ENCODE measurements around the gene FAM174C.

The FAM174C gene

DNA sequence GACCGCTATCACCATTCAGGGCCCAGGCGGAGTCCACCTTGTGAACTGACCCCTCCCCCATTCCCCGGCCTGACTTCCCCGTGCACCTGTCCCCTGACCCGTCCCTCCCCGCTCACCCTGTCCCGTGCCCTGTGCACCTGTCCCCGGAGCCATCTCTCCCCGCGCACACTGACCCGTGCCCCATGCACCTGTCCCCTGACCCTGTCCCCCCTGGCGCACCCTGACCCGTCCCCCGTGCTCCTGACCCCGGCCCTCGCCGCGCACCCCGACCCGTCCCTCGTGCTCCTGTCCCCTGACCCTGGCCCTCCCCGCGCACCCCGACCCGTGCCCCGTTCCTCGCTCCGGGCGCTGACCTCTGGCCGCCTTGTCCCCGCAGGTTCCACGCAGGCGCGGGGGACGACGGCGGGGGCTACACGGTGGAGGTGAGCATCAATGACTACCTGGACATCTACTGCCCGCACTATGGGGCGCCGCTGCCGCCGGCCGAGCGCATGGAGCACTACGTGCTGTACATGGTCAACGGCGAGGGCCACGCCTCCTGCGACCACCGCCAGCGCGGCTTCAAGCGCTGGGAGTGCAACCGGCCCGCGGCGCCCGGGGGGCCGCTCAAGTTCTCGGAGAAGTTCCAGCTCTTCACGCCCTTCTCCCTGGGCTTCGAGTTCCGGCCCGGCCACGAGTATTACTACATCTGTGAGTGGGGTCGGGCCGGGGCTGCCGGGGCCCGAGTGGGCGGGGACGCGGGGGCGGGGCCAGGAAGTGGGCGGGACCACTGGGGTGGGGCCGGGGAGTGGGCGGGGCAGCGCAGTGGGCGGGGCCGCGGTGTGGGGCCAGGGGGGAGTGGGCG, 20.1 kb downstream of the FAM174C start:
- DNase-seq (ENCODE audit: low read depth): no peak
- H3K4me3 ChIP-seq (ENCODE audit: low read length): no peak overlapping the region

DNA sequence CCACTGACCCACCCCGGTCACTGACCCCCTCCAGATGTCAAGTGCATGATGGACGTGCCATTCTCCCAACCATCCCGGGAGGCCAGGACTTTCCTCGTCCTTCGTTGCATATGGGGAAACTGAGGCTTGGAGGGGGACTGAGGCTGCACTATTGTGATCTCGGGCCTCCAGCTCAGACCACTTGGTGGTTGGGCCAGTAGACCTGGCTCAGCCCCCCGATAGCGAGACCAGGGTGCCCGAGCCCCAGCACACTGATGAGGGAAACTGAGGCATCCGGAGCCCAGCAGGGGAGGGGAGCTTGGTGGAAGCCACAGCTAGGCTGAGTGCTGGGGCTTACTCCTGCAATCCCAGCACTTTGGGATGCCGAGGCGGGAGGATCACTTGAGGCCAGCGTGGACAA, 20.7 kb downstream of the FAM174C start:
- TF ChIP-seq, protein P1, sequence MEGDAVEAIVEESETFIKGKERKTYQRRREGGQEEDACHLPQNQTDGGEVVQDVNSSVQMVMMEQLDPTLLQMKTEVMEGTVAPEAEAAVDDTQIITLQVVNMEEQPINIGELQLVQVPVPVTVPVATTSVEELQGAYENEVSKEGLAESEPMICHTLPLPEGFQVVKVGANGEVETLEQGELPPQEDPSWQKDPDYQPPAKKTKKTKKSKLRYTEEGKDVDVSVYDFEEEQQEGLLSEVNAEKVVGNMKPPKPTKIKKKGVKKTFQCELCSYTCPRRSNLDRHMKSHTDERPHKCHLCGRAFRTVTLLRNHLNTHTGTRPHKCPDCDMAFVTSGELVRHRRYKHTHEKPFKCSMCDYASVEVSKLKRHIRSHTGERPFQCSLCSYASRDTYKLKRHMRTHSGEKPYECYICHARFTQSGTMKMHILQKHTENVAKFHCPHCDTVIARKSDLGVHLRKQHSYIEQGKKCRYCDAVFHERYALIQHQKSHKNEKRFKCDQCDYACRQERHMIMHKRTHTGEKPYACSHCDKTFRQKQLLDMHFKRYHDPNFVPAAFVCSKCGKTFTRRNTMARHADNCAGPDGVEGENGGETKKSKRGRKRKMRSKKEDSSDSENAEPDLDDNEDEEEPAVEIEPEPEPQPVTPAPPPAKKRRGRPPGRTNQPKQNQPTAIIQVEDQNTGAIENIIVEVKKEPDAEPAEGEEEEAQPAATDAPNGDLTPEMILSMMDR (conservative IDR thresholded peaks at IDR 0.05; ENCODE audit: low read length): no peak
- H3K4me3 ChIP-seq (ENCODE audit: low read length): no peak overlapping the region
- DNase-seq (ENCODE audit: low read depth): no peak

More for the DNA sequence above, 20.1 kb downstream of the FAM174C start:
- TF ChIP-seq, protein P1 (conservative IDR thresholded peaks at IDR 0.05; ENCODE audit: low read length): no peak

DNA sequence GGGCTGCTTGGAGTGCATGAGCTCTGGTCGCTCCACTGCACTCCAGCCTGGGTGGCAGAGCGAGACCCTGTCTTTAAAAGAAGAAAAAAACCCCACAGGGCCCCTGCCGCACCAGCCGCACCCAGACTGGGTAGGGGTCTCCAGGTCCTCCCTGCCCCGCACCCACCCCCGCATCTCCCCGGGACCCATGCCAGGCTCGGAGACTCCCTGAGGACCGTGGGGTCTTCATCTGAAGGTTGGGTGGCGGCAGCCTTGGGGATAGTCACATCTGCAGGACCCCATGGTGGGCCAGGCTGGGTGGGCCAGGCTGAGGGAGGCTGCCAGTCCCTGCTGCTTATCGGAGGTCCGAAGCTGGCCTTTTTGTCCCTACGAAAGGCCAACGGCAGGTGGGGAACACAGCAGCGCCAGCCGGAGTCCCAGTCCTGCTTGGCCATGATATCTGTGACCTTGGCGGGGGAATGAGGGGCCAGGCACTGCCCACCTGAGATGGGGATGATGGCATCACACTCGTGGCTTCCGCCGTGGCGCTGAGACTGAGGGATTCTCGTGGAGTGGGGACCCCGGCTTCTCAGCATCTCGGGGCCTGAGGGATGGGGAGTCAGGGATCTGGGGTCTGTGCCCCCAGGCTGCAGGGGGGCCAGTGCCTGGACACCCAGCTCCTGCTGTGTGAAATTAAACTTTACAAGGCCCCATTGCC, 21.4 kb downstream of the FAM174C start:
- DNase-seq (ENCODE audit: low read depth): no peak
- TF ChIP-seq, protein P1 (conservative IDR thresholded peaks at IDR 0.05; ENCODE audit: low read length): no peak
- H3K4me3 ChIP-seq (ENCODE audit: low read length): no peak overlapping the region

DNA sequence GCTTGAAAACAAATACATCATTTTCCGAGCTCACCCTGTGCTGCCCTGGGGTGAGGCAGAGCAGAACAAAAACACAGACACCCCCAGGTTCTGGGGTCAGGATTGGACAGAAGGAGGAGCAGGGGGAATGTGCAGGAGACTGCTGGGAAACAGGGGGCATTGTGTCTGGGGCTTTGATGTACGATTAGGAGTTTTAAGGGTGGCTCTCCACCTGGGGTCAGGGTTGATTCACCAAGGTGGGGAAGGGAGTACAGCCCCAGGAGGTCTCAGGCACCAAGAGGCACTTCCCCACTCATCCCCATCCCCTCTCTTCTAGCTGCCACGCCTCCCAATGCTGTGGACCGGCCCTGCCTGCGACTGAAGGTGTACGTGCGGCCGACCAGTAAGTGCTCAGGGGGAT, 22.9 kb downstream of the FAM174C start:
- no peak overlapping the region for H3K4me3 ChIP-seq (ENCODE audit: low read length)
- DNase-seq (ENCODE audit: low read depth): no peak
- TF ChIP-seq, protein P1 (conservative IDR thresholded peaks at IDR 0.05; ENCODE audit: low read length): no peak

DNA sequence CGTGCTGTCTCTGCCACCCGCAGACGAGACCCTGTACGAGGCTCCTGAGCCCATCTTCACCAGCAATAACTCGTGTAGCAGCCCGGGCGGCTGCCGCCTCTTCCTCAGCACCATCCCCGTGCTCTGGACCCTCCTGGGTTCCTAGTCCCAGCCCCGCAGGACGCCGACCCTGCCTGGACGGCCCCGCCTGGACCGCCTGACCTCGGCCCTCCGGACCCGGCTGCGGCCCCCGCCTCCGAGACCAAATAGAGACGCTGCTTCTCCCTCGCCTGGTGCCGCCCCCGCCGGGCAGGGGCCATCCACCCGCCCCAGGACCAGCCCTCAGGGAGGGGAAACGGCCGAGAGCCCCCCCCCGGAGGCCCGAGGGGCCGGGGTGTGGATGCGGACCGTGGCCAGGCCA, 24.5 kb downstream of the FAM174C start:
- H3K4me3 ChIP-seq (ENCODE audit: low read length): no peak overlapping the region
- no peak for DNase-seq (ENCODE audit: low read depth)
- TF ChIP-seq, protein P1 (conservative IDR thresholded peaks at IDR 0.05; ENCODE audit: low read length): no peak

DNA sequence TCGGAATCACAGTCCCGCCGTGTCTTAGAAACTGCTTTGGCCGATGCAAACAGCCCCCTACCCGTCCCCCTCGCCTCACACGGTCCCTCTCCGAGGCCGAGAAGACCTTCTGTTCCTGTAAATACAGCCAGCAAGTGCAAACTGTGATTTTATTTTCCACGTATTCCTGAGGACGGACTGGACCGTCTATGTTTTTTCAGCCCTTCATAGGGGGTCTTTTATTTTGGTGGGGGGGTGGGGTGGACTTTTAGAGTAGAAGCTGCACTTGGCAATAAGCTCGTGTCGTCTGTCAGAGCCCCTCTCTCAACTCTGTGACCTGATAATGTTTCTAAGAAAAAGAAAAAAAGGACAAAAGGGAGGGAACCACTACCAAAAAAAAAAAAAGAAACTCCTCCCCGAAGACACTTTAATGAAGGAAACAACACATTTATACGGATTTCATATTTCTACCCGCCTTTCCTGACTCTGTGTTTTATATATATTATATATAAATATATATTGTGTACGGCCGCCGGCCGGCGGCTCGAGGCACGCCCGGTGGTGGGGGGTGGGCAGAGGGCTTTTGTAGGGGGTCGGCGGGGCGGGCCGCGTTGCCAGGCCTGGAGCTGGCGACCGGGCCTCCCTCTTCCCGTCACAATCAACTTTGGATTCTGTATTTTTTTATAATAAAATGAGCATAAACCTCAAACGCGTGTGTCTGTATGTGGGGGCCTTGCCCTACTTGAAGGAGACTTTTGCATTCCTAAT, 25.6 kb downstream of the FAM174C start:
- DNase-seq (ENCODE audit: low read depth): no peak
- no peak overlapping the region for H3K4me3 ChIP-seq (ENCODE audit: low read length)
- TF ChIP-seq, protein P1 (conservative IDR thresholded peaks at IDR 0.05; ENCODE audit: low read length): no peak

Measured in AG10803 (cell line).